HEK293T (cell line): Measurements from ENCODE around the gene NSF.
"Not testable (repeated sequence)": the region's sequence is repeated elsewhere in the genome, so short reads cannot be mapped to it uniquely, and the experiment has no call there.

Source experiments
- LEF1 ChIP-seq: fragments of 450-650 bp; IDR thresholded peaks from 2 replicates; pipeline ENCODE4 v1.6.1; 2017; ENCODE audit warnings: mild to moderate bottlenecking, borderline replicate concordance
- SP1 ChIP-seq: fragments of 450-650 bp; IDR thresholded peaks from 2 replicates; pipeline ENCODE4 v1.6.1; 2017
- TARDBP ChIP-seq: fragments of 450-650 bp; IDR thresholded peaks from 2 replicates; pipeline ENCODE4 v1.6.1; 2016

DNA sequence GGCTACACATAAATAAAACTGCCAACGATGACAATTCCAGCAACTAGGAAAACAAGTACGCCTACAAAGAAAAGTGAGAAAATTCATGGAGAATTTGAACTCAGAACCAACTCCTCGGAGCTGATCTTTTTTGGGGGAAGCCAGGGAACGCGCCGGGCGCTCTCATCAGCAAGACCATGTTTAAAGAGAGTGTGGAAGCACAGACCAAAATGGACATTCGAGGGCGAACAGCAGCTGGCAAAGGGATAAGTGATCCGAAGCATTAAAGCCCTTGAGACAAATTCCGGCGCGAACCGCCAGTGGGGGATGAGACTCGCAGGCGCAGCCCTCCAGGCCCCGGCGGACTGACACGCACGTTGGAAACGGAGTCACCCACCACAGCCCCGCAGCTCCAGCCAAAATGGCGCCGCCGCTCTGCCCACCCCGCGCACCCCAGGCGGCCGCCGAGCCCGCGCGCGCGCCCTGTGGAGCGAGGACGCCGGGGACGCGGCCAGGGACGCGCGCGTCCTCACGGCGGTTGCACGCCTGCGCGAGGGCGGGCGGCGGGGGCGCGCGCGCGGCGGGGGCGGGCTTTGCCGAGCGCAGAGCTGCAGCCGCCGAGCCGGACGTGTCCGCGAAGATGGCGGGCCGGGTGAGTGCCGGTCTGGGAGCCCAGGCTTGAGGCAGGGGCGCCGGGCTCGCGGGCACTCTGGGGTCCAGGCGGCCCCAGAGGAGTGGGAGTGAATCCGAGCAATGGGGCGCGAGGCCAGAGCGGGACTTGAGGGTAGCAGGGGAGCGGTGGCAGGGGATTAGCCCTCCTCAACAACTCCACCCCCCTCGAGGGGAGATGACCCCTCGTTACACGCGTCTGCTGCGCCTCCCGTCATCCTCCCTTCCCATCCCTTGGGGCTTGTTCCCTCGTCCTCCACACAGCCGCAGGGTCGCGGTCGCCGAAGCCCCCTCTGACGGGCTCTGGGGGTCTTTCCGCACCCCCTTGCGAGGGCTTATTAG, at the start of gene NSF:
- TF ChIP-seq TARDBP, SP1, LEF1: not testable (repeated sequence)
